HepG2 (cell line): Measurements from ENCODE around the gene NANOS1. TPM values are rescaled to one million over a fixed set of nuclear protein-coding genes. Genes with fewer than 3 reads are reported as not detected.
A peak's percentile ranks its signal among the peaks of the same experiment; 100 is the strongest.

Experiments used
- ATAC-seq: fragments of 200-7000 bp; cut with Tn5 transposase; 3 replicates; pipeline ENCODE4 v1.9.1; 2020; ENCODE audit warnings: mild to moderate bottlenecking, moderate library complexity
- BruUV-seq: library from RNA; stranded (reverse); fragments of 400-500 nt; replicated peaks from 2 replicates; lab custom pipeline; 2021; lab: Mats Ljungman, UMichigan
- CTCF ChIA-PET: fragments of 300-600 bp; formaldehyde crosslinking; extraction: SDS; loops from one replicate; lab custom pipeline; 2021; ENCODE audit warnings: low total read pairs, inconsistent platforms, low intra/inter-chr PET ratio; lab: Yijun Ruan, JAX
- POLR2A ChIA-PET: fragments of 350-600 bp; sonication (Branson Sonifier 250); formaldehyde crosslinking; loops from one replicate; lab custom pipeline; 2020; ENCODE audit warnings: antibody characterized with exemption, inconsistent platforms; lab: Yijun Ruan, JAX
- DNase-seq: peaks from one replicate; pipeline ENCODE4 v3.0.0-alpha.2; 2015; ENCODE audit warnings: low spot score
- FAIRE-seq: peaks from 3 replicates; lab custom pipeline; 2011; peaks lifted over from hg19 to GRCh38; lab: Jason Lieb, UNC
- H2AFZ ChIP-seq: one replicate; pipeline ENCODE4 v1.6.1; 2011; ENCODE audit warnings: low read length, inconsistent platforms
- H3K27ac ChIP-seq: fragments of 300-600 bp; 3 replicates; pipeline ENCODE4 v1.8.0; 2011; ENCODE audit warnings: mixed run types, mild to moderate bottlenecking, mixed read lengths, low read length, inconsistent platforms; ENCODE audit not compliant: insufficient read depth; ENCODE audit errors: extremely low read length
- H3K27me3 ChIP-seq, 2 experiments: fragments of 200-600 bp in 1 of 2; 2 replicates in 1 of 2; 3 replicates in 1 of 2; pipeline versions ENCODE4 v1.6.0 to v1.8.0; 2011; ENCODE audit warnings: low read length in 2 of 2, mild to moderate bottlenecking in 2 of 2, moderate library complexity in 2 of 2, inconsistent platforms in 1 of 2; ENCODE audit not compliant: insufficient read depth in 2 of 2, control insufficient read depth in 1 of 2
- H3K36me3 ChIP-seq, 2 experiments: fragments of 200-600 bp in 1 of 2; replicated peaks in 1 of 2; 2 replicates in 1 of 2; 3 replicates in 1 of 2; pipeline versions ENCODE4 v1.5.1 to v1.8.0; 2011; ENCODE audit warnings: low read length in 2 of 2, inconsistent platforms in 1 of 2; ENCODE audit not compliant: insufficient read depth in 2 of 2, control insufficient read depth in 1 of 2
- H3K4me1 ChIP-seq: 2 replicates; pipeline ENCODE4 v1.5.1; 2012; ENCODE audit warnings: low read length, inconsistent platforms; ENCODE audit not compliant: insufficient read depth
- H3K4me2 ChIP-seq: 2 replicates; pipeline ENCODE4 v1.6.0; 2011; ENCODE audit warnings: low read depth, low read length, inconsistent platforms
- H3K4me3 ChIP-seq, 3 experiments: fragments of 200-600 bp in 1 of 3; sonication (generic), shearing (Covaris generic) in 1 of 3; replicated peaks in 1 of 3; 2 replicates each; pipeline ENCODE4 v1.5.1; 2011 to 2016; ENCODE audit warnings: low read length in 3 of 3, inconsistent platforms in 2 of 3, low read depth in 2 of 3, mild to moderate bottlenecking in 2 of 3, control low read depth in 1 of 3, mixed read lengths in 1 of 3; ENCODE audit not compliant: insufficient read depth in 1 of 3
- H3K79me2 ChIP-seq: one replicate; pipeline ENCODE4 v1.6.1; 2011; ENCODE audit warnings: low read length, inconsistent platforms; ENCODE audit not compliant: insufficient read depth
- H3K9ac ChIP-seq: 2 replicates; pipeline ENCODE4 v1.6.0; 2011; ENCODE audit warnings: mild to moderate bottlenecking, low read depth, low read length, inconsistent platforms; ENCODE audit not compliant: insufficient read depth
- H3K9me3 ChIP-seq: 2 replicates; pipeline ENCODE4 v1.5.1; 2012; ENCODE audit warnings: mild to moderate bottlenecking, low read length
- H4K20me1 ChIP-seq: 2 replicates; pipeline ENCODE4 v1.6.0; 2011; ENCODE audit warnings: inconsistent platforms, mild to moderate bottlenecking, low read length, moderate library complexity; ENCODE audit not compliant: insufficient read depth
- BCL3 ChIP-seq: sonication (generic); formaldehyde crosslinking; IDR thresholded peaks from 2 replicates; pipeline ENCODE4 v1.5.1; 2020; ENCODE audit warnings: mild to moderate bottlenecking, missing genetic modification reagents, moderate library complexity
- GABPA ChIP-seq, 2 experiments: IDR thresholded peaks; 2 replicates each; pipeline ENCODE4 v1.6.1; 2011 to 2016; ENCODE audit warnings: low read depth in 2 of 2, low read length in 1 of 2, missing biosample characterization in 1 of 2, missing genetic modification characterization in 1 of 2
- PRDM15 ChIP-seq: sonication (generic); formaldehyde crosslinking; IDR thresholded peaks from 2 replicates; pipeline ENCODE4 v1.4.0; 2020; ENCODE audit warnings: missing genetic modification reagents
- RBM22 ChIP-seq: fragments of 200-400 bp; formaldehyde crosslinking; optimal IDR thresholded peaks from 2 replicates; pipeline ENCODE3; 2017; ENCODE audit warnings: mild to moderate bottlenecking, low read length, moderate library complexity
- RFXAP ChIP-seq: sonication (generic); formaldehyde crosslinking; IDR thresholded peaks from 2 replicates; pipeline ENCODE4 v1.4.0; 2020; ENCODE audit warnings: missing genetic modification reagents, borderline replicate concordance
- U2AF1 ChIP-seq: fragments of 200-400 bp; formaldehyde crosslinking; optimal IDR thresholded peaks from 2 replicates; pipeline ENCODE3; 2017; ENCODE audit warnings: mild to moderate bottlenecking, low read depth, low read length
- ZFP90 ChIP-seq: sonication (generic); formaldehyde crosslinking; IDR thresholded peaks from 2 replicates; pipeline ENCODE4 v1.8.0; 2022; ENCODE audit warnings: missing genetic modification reagents, mild to moderate bottlenecking, inconsistent platforms, borderline replicate concordance
- ZNF326 ChIP-seq: sonication (generic); formaldehyde crosslinking; IDR thresholded peaks from 2 replicates; pipeline ENCODE4 v1.4.0; 2020; ENCODE audit warnings: missing genetic modification reagents, borderline replicate concordance
- ZNF629 ChIP-seq: sonication (generic); formaldehyde crosslinking; conservative IDR thresholded peaks from 2 replicates; pipeline ENCODE4 v1.5.0; 2020; ENCODE audit warnings: missing genetic modification reagents
- ZNF75D ChIP-seq: sonication (generic); formaldehyde crosslinking; IDR thresholded peaks from 2 replicates; pipeline ENCODE4 v1.8.1; 2023; ENCODE audit warnings: missing genetic modification reagents, mild to moderate bottlenecking, borderline replicate concordance
- WGBS: methylation state at CpG from one replicate; pipeline ENCODE4 v1.1.6; 2017; ENCODE audit warnings: low lambda C conversion rate; 5-methylcytosine and 5-hydroxymethylcytosine counted together
- in situ Hi-C: cut with HindIII; loops from 2 replicates; pipeline ENCODE4 v1.10.0; 2017; ENCODE audit warnings: low pct_unique_long_range_greater_than_20kb; ENCODE audit not compliant: extremely low pct_ligation_motif_present
- intact Hi-C: fragments of 100-400 bp; cut with micrococcal nuclease; formaldehyde crosslinking; loops from one replicate; pipeline ENCODE4 v1.10.0; 2022; ENCODE audit not compliant: unreplicated experiment
- polyA plus RNA-seq, 8 experiments: library from polyadenylated mRNA; depleted of rRNA in 3 of 8; stranded (reverse) in 7 of 8; unstranded in 1 of 8; fragments of >200 nt; fragmentation: Illumina TruSeq in 4 of 8; extraction: Trizol in 4 of 8; gene quantifications; 2 replicates each; pipeline versions ENCODE4 v1.2.1 to v1.2.3, GENCODE V29; 2011 to 2016; ENCODE audit warnings: low read depth in 4 of 8, missing spikeins in 1 of 8, mixed read lengths in 1 of 8; ENCODE audit not compliant: insufficient read depth in 1 of 8
- total RNA-seq, 5 experiments: library from RNA; depleted of rRNA; stranded (reverse); fragments of >200 nt; fragmentation: Illumina TruSeq; extraction: Trizol; gene quantifications; 2 replicates each; pipeline ENCODE4 v1.2.3, GENCODE V29; 2016; ENCODE audit warnings: low read depth in 1 of 5
- TF ChIP-seq, protein P1 (sequence below): IDR thresholded peaks from 2 replicates; pipeline ENCODE4 v1.6.1; 2016; ENCODE audit warnings: low read depth, control low read depth

The NANOS1 gene
- total and polyA plus RNA-seq, 2 of the 13 experiments (the other 11 are each of a cell fraction or from before 2014, with no cell fraction given), result 1.7 to 2.2 TPM

- no peak for TF ChIP-seq ZFP90 (CRISPR knock-in tag)
- TF ChIP-seq ZNF75D (CRISPR knock-in tag), result no peak
- TF ChIP-seq U2AF1, result no peak
- no peak for TF ChIP-seq GABPA (IDR thresholded peaks at IDR 0.05; ENCODE audit: low read depth, low read length)
- no peak for TF ChIP-seq GABPA (CRISPR knock-in tag; IDR thresholded peaks at IDR 0.05; ENCODE audit: low read depth)
- TF ChIP-seq ZNF629 (CRISPR knock-in tag), result no peak
- TF ChIP-seq, protein P1, sequence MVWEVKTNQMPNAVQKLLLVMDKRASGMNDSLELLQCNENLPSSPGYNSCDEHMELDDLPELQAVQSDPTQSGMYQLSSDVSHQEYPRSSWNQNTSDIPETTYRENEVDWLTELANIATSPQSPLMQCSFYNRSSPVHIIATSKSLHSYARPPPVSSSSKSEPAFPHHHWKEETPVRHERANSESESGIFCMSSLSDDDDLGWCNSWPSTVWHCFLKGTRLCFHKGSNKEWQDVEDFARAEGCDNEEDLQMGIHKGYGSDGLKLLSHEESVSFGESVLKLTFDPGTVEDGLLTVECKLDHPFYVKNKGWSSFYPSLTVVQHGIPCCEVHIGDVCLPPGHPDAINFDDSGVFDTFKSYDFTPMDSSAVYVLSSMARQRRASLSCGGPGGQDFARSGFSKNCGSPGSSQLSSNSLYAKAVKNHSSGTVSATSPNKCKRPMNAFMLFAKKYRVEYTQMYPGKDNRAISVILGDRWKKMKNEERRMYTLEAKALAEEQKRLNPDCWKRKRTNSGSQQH (CRISPR knock-in tag), result no peak
- TF ChIP-seq BCL3, result no peak
- no peak for TF ChIP-seq ZNF326 (CRISPR knock-in tag)
- TF ChIP-seq, all 625 proteins: peak for 0
These were observed 19.8 kb downstream of the NANOS1 start (continued) for GRCh38 chr10:119049361-119049760.

DNA sequence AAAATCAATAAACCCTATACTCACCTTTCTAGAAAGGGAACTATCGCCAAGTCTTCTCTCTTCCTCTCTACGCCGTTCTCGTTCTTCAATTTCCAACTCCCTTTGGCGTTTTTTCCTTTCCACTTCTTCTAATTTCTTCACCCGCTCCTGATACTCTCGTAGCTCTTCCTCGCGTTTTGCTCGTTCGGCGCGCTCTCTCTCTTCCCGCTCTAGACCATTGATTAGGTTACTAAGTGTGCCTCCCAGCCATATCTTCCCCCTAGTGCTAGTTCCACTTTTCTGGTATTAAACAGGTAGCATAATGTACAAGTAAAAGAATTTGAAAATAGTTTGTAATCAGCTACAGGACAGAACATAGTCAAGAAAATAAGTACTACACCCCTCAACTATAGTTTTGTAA, 20.3 kb downstream of the NANOS1 start:
- ChIA-PET CTCF (no interaction called here), POLR2A (no interaction called here)
- H3K79me2 ChIP-seq, result peaks cover 13% of the 10 kb centered on the region
- H3K9me3 ChIP-seq, result no peaks in the 10 kb centered on the region
- ATAC-seq, result no peak
- DNase-seq, result no peak
- H3K4me3 ChIP-seq, result no peak overlapping the region
- H3K36me3 ChIP-seq, result peaks cover 44 to 98% of the 10 kb centered on the region in 2 experiments
- no peaks in the 10 kb centered on the region for H3K27me3 ChIP-seq
- no peak for FAIRE-seq
- no peak overlapping the region for H3K27ac ChIP-seq
- no peak overlapping the region for H3K4me2 ChIP-seq
- intact Hi-C loops, result no loop called here
- H4K20me1 ChIP-seq, result peaks cover 5% of the 10 kb centered on the region
- in situ Hi-C loops, result no loop called here
- H3K4me1 ChIP-seq, result no peaks in the 10 kb centered on the region
- no peak overlapping the region for H2AFZ ChIP-seq
- H3K9ac ChIP-seq, result no peak overlapping the region
- no TSS peak for BruUV-seq
- 97% methylated on average over 14 of the region's 14 CpGs for WGBS
- peak; percentile 65 for TF ChIP-seq RBM22
- TF ChIP-seq PRDM15 (CRISPR knock-in tag), result no peak
- no peak for TF ChIP-seq RFXAP (CRISPR knock-in tag)
